Hematopoietic multipotent progenitor cell treated with erythropoietin and hydrocortisone succinate and interleukin-3 and kit ligand, for 15 days (in vitro differentiated cells): Measurements from ENCODE around the gene GALR1.

Experiments used
- DNase-seq: peaks from one replicate; pipeline ENCODE4 v3.0.0-alpha.2; 2015; ENCODE audit warnings: low spot score

Gene GALR1

GRCh38 chr18:77321823-77322805 lies 72.5 kb downstream of the GALR1 start:
- DNase-seq = no peak

GRCh38 chr18:77323640-77324299 lies 74.1 kb downstream of the GALR1 start:
- DNase-seq = no peak
